Endothelial cell of umbilical vein (primary cell): Measurements from ENCODE around the gene SAXO1.

ENCODE experiments used
- EZH2 ChIP-seq: IDR thresholded peaks from 2 replicates; pipeline ENCODE4 v1.6.1; 2012; ENCODE audit warnings: borderline replicate concordance, low read depth, mild to moderate bottlenecking, moderate library complexity, low read length, inconsistent platforms; ENCODE audit not compliant: severe bottlenecking
- GATA2 ChIP-seq: IDR thresholded peaks from 2 replicates; pipeline ENCODE4 v1.7.0; 2011; ENCODE audit warnings: low read depth, mild to moderate bottlenecking, moderate library complexity, mixed read lengths, low read length; ENCODE audit not compliant: insufficient read length, insufficient read depth
- JUN ChIP-seq: IDR thresholded peaks from 2 replicates; pipeline ENCODE4 v1.6.1; 2011; ENCODE audit warnings: borderline replicate concordance, low read depth; ENCODE audit not compliant: insufficient read length, insufficient read depth
- MYC ChIP-seq: IDR thresholded peaks from one replicate; pipeline ENCODE4 v1.6.1; 2011; ENCODE audit warnings: mild to moderate bottlenecking, low read depth, low read length
- POLR2A ChIP-seq: IDR thresholded peaks from 2 replicates; pipeline ENCODE4 v1.6.1; 2012; ENCODE audit warnings: low read depth, mild to moderate bottlenecking, control low read depth, low read length
- POLR2AphosphoS5 ChIP-seq: IDR thresholded peaks from 2 replicates; pipeline ENCODE4 v1.6.1; 2012; ENCODE audit warnings: low read depth, mild to moderate bottlenecking, control low read depth, low read length, moderate library complexity; ENCODE audit not compliant: insufficient read depth
- TF ChIP-seq, protein P1 (sequence below): IDR thresholded peaks from 2 replicates; pipeline ENCODE4 v1.6.1; 2011; ENCODE audit not compliant: insufficient read depth, insufficient read length
- TF ChIP-seq, protein P2 (sequence below), 2 donors: IDR thresholded peaks; 1 replicate in 1 of 2; 2 replicates in 1 of 2; pipeline ENCODE4 v1.5.1; 2011; ENCODE audit warnings: low read length in 2 of 2, mild to moderate bottlenecking in 2 of 2, moderate library complexity in 2 of 2, control low read depth in 1 of 2, inconsistent platforms in 1 of 2, low read depth in 1 of 2; ENCODE audit not compliant: insufficient read depth in 1 of 2; ENCODE audit errors: extremely low read depth in 1 of 2

DNA sequence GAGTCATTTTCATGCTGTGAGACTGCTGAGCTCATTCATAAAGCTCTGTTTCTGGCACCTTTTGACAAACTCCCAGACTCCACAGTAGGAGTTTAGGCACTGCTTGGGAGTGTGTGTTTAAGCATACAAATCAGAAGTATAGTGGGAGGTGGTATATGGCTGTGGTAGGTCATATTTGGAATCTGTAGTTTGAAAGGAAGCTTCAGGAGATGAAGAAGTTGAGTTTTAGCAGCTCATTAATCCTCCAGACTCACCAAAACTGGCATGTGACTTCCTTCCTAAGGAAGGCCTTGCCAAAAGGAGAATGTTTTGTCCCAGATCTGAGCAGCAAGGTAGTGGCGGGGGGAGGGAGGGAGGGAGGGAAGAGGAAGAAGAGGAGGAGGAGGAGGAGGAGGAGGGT, 52.8 kb downstream of the SAXO1 start:
- TF ChIP-seq POLR2A, result no peak
- TF ChIP-seq, protein P1, sequence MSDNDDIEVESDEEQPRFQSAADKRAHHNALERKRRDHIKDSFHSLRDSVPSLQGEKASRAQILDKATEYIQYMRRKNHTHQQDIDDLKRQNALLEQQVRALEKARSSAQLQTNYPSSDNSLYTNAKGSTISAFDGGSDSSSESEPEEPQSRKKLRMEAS, result no peak
- TF ChIP-seq, protein P2, sequence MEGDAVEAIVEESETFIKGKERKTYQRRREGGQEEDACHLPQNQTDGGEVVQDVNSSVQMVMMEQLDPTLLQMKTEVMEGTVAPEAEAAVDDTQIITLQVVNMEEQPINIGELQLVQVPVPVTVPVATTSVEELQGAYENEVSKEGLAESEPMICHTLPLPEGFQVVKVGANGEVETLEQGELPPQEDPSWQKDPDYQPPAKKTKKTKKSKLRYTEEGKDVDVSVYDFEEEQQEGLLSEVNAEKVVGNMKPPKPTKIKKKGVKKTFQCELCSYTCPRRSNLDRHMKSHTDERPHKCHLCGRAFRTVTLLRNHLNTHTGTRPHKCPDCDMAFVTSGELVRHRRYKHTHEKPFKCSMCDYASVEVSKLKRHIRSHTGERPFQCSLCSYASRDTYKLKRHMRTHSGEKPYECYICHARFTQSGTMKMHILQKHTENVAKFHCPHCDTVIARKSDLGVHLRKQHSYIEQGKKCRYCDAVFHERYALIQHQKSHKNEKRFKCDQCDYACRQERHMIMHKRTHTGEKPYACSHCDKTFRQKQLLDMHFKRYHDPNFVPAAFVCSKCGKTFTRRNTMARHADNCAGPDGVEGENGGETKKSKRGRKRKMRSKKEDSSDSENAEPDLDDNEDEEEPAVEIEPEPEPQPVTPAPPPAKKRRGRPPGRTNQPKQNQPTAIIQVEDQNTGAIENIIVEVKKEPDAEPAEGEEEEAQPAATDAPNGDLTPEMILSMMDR (IDR thresholded peaks at IDR 0.05; ENCODE audit: extremely low read depth in 1 of 2, insufficient read depth in 1 of 2, low read depth in 1 of 2, low read length in 2 of 2), result no peak
- no peak for TF ChIP-seq POLR2AphosphoS5
- TF ChIP-seq EZH2, result no peak
- no peak for TF ChIP-seq GATA2
- no peak for TF ChIP-seq MYC
- no peak for TF ChIP-seq JUN
